GM12878 (cell line): ENCODE results near the gene PDK3. TPM values are rescaled to one million over a fixed set of nuclear protein-coding genes. Genes with fewer than 3 reads are reported as not detected.

Experiments used
- ATAC-seq: fragments of 200-7000 bp; cut with Tn5 transposase; 3 replicates; pipeline ENCODE4 v1.9.1; 2020; ENCODE audit warnings: mild to moderate bottlenecking, moderate library complexity
- BruUV-seq: library from RNA; stranded (reverse); fragments of 400-500 nt; replicated peaks from 2 replicates; lab custom pipeline; 2021; lab: Mats Ljungman, UMichigan
- CTCF ChIA-PET: fragments of 300-600 bp; sonication (Branson Sonifier 250); formaldehyde crosslinking; extraction: SDS; loops from one replicate; lab custom pipeline; 2021; ENCODE audit warnings: inconsistent platforms; lab: Yijun Ruan, JAX
- POLR2A ChIA-PET: fragments of 350-600 bp; formaldehyde crosslinking; extraction: SDS; loops from one replicate; lab custom pipeline; 2021; ENCODE audit warnings: inconsistent platforms; lab: Charles Lee
- RAD21 ChIA-PET: fragments of 300-600 bp; sonication (Branson Sonifier 250); formaldehyde crosslinking; loops from one replicate; lab custom pipeline; 2023; ENCODE audit warnings: antibody characterized with exemption; ENCODE audit not compliant: unreplicated experiment; lab: Charles Lee
- SMC1A ChIA-PET: fragments of 300-600 bp; sonication (Branson Sonifier 250); formaldehyde crosslinking; loops from one replicate; lab custom pipeline; 2023; ENCODE audit not compliant: unreplicated experiment, uncharacterized antibody; lab: Charles Lee
- DNase-seq: peaks from one replicate; pipeline ENCODE4 v3.0.0-alpha.2; 2011; ENCODE audit warnings: low read depth, low spot score
- FAIRE-seq: peaks from 3 replicates; lab custom pipeline; 2011; peaks lifted over from hg19 to GRCh38; lab: Jason Lieb, UNC
- H2AFZ ChIP-seq: 2 replicates; pipeline ENCODE4 v1.6.0; 2011; ENCODE audit warnings: low read depth, low read length, control low read depth; ENCODE audit not compliant: control insufficient read depth
- H3K27ac ChIP-seq: 2 replicates; pipeline ENCODE4 v1.5.1; 2011; ENCODE audit warnings: control low read depth; ENCODE audit not compliant: control insufficient read depth, insufficient read depth
- H3K27me3 ChIP-seq, 2 experiments: replicated peaks in 1 of 2; 2 replicates each; pipeline versions ENCODE4 v1.6.0 to v1.6.1; 2011; ENCODE audit warnings: low read length in 1 of 2; ENCODE audit not compliant: control insufficient read depth in 2 of 2, insufficient read depth in 2 of 2
- H3K36me3 ChIP-seq, 2 experiments: 2 replicates each; pipeline ENCODE4 v1.5.1; 2011; ENCODE audit warnings: low read length in 1 of 2; ENCODE audit not compliant: control insufficient read depth in 2 of 2, insufficient read depth in 2 of 2
- H3K4me1 ChIP-seq: 2 replicates; pipeline ENCODE4 v1.6.1; 2011; ENCODE audit warnings: mild to moderate bottlenecking, low read length, moderate library complexity, mixed read lengths; ENCODE audit not compliant: control insufficient read depth, insufficient read depth
- H3K4me2 ChIP-seq: 2 replicates; pipeline ENCODE4 v1.6.0; 2011; ENCODE audit warnings: control low read depth; ENCODE audit not compliant: control insufficient read depth, insufficient read depth
- H3K4me3 ChIP-seq: fragments of 200-600 bp; sonication (generic); 2 replicates; pipeline ENCODE4 v1.5.1; 2016
- H3K79me2 ChIP-seq: 2 replicates; pipeline ENCODE4 v1.6.0; 2011; ENCODE audit warnings: low read length; ENCODE audit not compliant: control insufficient read depth, insufficient read depth
- H3K9ac ChIP-seq: 2 replicates; pipeline ENCODE4 v1.8.0; 2011; ENCODE audit warnings: low read length, control low read depth, mixed read lengths; ENCODE audit not compliant: control insufficient read depth, insufficient read depth
- H3K9me3 ChIP-seq: replicated peaks from 3 replicates; pipeline ENCODE4 v1.5.1; 2011; ENCODE audit warnings: mild to moderate bottlenecking, low read length; ENCODE audit not compliant: control insufficient read depth, insufficient read depth
- H4K20me1 ChIP-seq: 2 replicates; pipeline ENCODE4 v1.6.0; 2011; ENCODE audit not compliant: control insufficient read depth, insufficient read depth
- ZNF217 ChIP-seq: fragments of 450-650 bp; IDR thresholded peaks from 2 replicates; pipeline ENCODE4 v1.6.1; 2017; ENCODE audit warnings: antibody characterized with exemption, mild to moderate bottlenecking
- WGBS: methylation state at CpG from one replicate; pipeline ENCODE4 v1.1.6; 2016; ENCODE audit warnings: low lambda C conversion rate; ENCODE audit not compliant: insufficient replicate concordance, insufficient coverage; ENCODE audit errors: missing lambda C conversion rate; 5-methylcytosine and 5-hydroxymethylcytosine counted together
- in situ Hi-C: fragments of 300-500 bp; cut with MboI; formaldehyde crosslinking; loops from 9 replicates; pipeline ENCODE4 v1.14.3; 2018; ENCODE audit warnings: mixed read lengths
- intact Hi-C: fragments of 100-400 bp; cut with micrococcal nuclease; formaldehyde crosslinking; loops from one replicate; pipeline ENCODE4 v1.14.2; 2022; ENCODE audit not compliant: unreplicated experiment
- polyA plus RNA-seq, 11 experiments: library from polyadenylated mRNA; depleted of rRNA in 4 of 11; unstranded in 6 of 11; stranded (reverse) in 5 of 11; fragments of >200 nt; fragmentation: Nextera tagmentation in 4 of 11; fragmentation: Illumina TruSeq in 1 of 11; extraction: Ambion mirVana in 4 of 11; extraction: Trizol in 1 of 11; gene quantifications; 1 replicate in 1 of 11; 2 replicates in 10 of 11; pipeline versions ENCODE4 v1.2.1 to v1.2.3, GENCODE V29; 2011 to 2016; ENCODE audit warnings: inconsistent platforms in 2 of 11, missing spikeins in 2 of 11, low read depth in 1 of 11
- total RNA-seq, 4 experiments: library from RNA; depleted of rRNA in 3 of 4; stranded (reverse); fragments of >200 nt in 3 of 4; fragmentation: Illumina TruSeq in 1 of 4; extraction: Trizol in 1 of 4; gene quantifications; 2 replicates each; pipeline versions ENCODE4 v1.2.1 to v1.2.3, GENCODE V29; 2013 to 2021
- TF ChIP-seq, protein P1 (sequence below), 3 experiments: IDR thresholded peaks in 2 of 3; conservative IDR thresholded peaks in 1 of 3; 2 replicates each; pipeline ENCODE4 v1.5.1; 2011; ENCODE audit warnings: low read depth in 3 of 3, low read length in 3 of 3, mild to moderate bottlenecking in 3 of 3, control low read depth in 2 of 3, moderate library complexity in 2 of 3, inconsistent platforms in 1 of 3, mixed read lengths in 1 of 3; ENCODE audit not compliant: control insufficient read depth in 2 of 3, insufficient read depth in 1 of 3; ENCODE audit errors: extremely low read depth in 1 of 3

PDK3 gene
- total and polyA plus RNA-seq, 10 of the 15 experiments (the other 5 are each of a cell fraction or from before 2014, with no cell fraction given), result 4.2 to 54.6 (median 21.9) TPM

DNA sequence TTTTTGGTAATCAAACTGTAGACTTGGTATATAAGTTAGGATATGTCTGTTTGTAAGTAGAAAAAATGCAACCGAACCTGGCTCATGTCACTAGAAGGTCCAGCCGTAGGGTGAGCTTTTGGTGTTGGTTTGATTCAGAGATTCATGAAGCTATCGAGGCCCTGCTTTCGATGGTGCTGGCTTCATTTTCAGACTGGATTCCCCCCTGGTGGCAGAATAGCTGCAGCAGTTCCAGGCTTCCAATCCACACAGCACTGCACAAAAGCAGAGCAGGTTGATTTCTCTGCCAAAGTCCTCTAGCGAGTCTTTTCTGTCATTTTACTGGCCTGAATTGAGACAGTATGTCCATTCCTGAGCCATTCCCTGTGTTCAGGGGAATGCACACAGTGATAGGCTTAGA, 33.1 kb downstream of the PDK3 start:
- H3K27ac ChIP-seq, result no peak overlapping the region
- DNase-seq (no peak), FAIRE-seq (peak; percentile 68), ATAC-seq (peak; percentile 70)
- POLR2A ChIA-PET, result interaction anchor here (1.1 to 2.9 kb wide), 3 partner anchors 8 to 102 kb away, joined by 3 to 10 read pairs (median 4); no protein-coding TSS in a partner anchor
- H4K20me1 ChIP-seq, result no peaks in the 10 kb centered on the region
- no TSS peak for BruUV-seq
- H3K4me2 ChIP-seq, result no peak overlapping the region
- no peaks in the 10 kb centered on the region for H3K9me3 ChIP-seq
- H3K4me3 ChIP-seq, result no peak overlapping the region
- peaks cover 3% of the 10 kb centered on the region; the same call in 1 of the 2 replicates for H3K4me1 ChIP-seq
- peaks cover 0 to 3% of the 10 kb centered on the region in 2 experiments; a peak in 1 of 4 replicates for H3K36me3 ChIP-seq
- 67% methylated on average over 5 of the region's 5 CpGs for WGBS
- no peaks in the 10 kb centered on the region; a peak in 1 of 4 replicates for H3K27me3 ChIP-seq
- H3K79me2 ChIP-seq, result no peaks in the 10 kb centered on the region
- intact Hi-C loops, result loop anchor here (1.0 to 2.0 kb wide), 3 partner anchors 103 to 239 kb away; no protein-coding TSS in a partner anchor
- SMC1A ChIA-PET, result interaction anchor here (0.8 to 5.6 kb wide), 13 partner anchors 9 to 298 kb away, joined by 3 to 92 read pairs (median 5); partner anchors contain the start of gene PDK3
- RAD21 ChIA-PET, result interaction anchor here (0.7 to 3.8 kb wide), 6 partner anchors 10 to 444 kb away, joined by 3 to 59 read pairs (median 6); partner anchors contain the start of gene PDK3
- H3K9ac ChIP-seq, result no peak overlapping the region
- TF ChIP-seq, protein P1, sequence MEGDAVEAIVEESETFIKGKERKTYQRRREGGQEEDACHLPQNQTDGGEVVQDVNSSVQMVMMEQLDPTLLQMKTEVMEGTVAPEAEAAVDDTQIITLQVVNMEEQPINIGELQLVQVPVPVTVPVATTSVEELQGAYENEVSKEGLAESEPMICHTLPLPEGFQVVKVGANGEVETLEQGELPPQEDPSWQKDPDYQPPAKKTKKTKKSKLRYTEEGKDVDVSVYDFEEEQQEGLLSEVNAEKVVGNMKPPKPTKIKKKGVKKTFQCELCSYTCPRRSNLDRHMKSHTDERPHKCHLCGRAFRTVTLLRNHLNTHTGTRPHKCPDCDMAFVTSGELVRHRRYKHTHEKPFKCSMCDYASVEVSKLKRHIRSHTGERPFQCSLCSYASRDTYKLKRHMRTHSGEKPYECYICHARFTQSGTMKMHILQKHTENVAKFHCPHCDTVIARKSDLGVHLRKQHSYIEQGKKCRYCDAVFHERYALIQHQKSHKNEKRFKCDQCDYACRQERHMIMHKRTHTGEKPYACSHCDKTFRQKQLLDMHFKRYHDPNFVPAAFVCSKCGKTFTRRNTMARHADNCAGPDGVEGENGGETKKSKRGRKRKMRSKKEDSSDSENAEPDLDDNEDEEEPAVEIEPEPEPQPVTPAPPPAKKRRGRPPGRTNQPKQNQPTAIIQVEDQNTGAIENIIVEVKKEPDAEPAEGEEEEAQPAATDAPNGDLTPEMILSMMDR (IDR thresholded peaks at IDR 0.05 in 2 of 3, conservative IDR thresholded peaks at IDR 0.05 in 1 of 3; ENCODE audit: control insufficient read depth in 2 of 3, extremely low read depth in 1 of 3, insufficient read depth in 1 of 3, low read depth in 3 of 3, low read length in 3 of 3), result peak in 1 of 3 experiments; percentile 16; a peak in 3 of 6 replicates
- TF ChIP-seq ZNF217, result no peak
- in situ Hi-C loops, result no loop called here
- CTCF ChIA-PET, result interaction anchor here (0.6 to 6.6 kb wide), 26 partner anchors 8 to 653 kb away, joined by 3 to 147 read pairs (median 4); no protein-coding TSS in a partner anchor
- no peak overlapping the region for H2AFZ ChIP-seq
